ENCODE measurements around the gene RAB18.
"Not testable (repeated sequence)": the region's sequence is repeated elsewhere in the genome, so short reads cannot be mapped to it uniquely, and the experiment has no call there.

The RAB18 gene

DNA sequence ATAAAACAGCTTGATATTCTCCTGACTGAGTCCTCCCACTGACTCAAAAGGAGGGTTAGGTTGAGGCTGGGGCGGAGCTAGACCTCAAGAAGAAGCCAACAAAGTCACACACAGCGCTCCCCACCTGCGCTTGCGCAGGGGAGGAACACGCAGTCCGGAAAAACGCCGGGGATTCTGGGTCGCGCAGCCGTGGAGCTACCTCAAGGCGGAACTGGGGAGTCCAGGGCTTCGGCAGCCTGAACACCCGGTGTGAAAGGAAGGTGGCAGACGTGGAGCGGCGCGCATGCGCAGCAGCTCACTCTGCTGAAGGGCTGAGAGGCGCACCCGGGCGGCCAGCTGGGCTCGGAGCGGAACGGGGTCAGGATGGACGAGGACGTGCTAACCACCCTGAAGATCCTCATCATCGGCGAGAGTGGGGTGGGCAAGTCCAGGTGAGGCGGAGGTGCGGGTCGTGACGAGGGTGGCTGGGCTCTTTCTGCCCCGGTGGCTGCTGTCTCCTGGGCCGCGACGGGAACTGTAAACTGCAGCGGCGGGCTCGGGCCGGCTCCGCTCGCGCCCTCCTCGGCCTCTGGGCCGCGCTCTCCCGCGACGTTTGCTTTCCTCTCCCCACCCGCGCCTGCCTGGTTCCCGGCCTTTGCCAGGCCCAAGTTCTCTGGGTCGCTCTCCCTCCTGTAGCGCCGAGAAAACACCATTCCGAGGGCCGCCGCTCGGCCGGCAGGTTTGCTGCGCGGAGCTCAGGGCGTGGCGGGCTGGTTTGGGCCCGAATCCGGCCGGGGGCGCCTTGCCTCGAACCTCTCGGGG lies at the start of gene RAB18:
TSS of gene RAB18 (plus strand) at position 298 of the 801 bp plus-strand sequence. CDS start at position 364, 66 bp downstream.
- peak; percentile 97 to 98 for DNase-seq

DNA sequence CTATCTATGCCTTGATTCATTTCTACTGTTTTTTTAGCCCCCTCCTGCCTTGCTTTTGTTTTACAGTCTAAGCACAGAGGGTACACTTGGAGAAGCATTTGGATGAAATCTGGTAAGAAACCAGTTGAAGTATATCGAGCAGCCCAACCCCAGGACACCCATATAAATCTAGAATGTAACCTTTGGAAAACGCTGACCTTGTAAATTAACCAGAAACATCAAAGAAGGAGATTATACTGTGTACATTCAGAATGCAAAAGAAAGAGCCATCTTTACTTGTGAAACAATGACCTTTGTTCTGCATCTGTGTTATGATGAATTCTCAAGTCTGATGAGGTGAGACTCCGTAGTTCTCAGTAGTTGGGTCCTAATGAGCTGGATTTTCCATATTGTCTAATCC lies 49.3 kb upstream of the RAB18 start:
- no peak for DNase-seq

DNA sequence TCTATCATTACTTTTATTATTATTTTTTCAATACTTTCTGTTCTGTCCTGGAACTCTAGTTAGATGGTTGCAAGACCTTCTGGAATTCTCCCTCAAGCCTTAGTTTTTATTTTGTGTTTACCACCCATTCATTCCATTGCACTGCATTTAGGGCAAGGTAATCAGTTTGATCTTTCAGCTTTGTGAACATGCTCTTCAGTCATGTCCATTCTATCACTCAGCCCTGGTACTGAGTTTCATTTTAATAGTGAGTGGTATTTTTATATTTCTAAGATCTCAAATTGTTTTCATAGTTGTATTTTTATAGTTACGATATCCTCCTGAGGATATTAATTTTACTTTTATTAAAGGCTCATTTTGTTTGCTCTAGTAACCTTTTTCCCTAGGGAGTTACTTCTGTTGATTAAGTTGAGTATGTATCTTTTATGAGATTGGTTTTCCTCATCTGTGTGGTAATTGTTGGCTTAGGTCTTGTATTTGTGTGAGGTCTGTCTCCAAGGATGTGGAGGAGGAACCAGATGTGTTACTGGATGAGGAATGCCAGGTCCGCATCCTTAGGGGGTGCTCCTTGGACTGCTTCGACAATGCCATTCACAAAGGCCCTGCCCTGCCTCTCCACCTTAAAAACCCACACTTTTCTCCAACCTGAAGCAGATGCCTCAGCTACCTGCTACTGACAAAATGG lies 46.7 kb upstream of the RAB18 start:
- no peak for DNase-seq

DNA sequence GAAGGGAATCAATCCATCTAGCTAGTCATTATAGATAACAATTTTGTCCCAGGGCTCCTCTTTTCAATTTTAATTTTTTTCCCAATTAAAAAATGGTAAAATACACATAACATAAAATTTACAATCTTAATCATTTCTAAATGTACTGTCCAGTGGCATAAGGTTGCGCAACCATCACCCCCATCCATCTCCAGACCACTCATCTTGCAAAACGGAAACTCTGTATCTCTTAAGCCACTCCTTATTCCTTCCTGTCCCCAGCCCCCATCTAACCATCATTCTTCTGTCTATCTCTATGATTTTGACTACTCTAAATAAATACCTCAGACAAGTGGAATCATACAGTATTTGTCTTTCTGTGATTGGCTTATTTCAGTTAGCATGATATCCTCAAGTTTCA lies 46.1 kb upstream of the RAB18 start:
- no peak for DNase-seq

DNA sequence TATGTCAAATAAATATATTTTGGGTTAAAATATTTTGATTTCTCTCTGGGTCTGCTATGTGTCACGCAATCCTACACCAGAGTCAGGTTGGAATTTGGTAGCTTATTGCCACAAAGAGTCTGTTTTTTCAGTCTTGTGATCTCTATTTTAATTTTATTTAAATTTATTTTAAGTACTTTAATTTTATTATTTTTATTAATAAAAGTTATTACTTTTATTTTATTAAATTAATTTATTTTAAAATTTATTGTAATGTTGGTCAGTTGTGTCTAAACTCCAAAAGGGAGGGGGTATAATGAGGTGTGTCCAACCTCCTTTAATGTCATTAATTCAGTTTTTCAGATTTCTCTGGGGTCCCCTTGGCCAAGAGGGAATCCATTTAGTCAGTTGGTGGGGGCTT lies 42.8 kb upstream of the RAB18 start:
- no peak for DNase-seq

DNA sequence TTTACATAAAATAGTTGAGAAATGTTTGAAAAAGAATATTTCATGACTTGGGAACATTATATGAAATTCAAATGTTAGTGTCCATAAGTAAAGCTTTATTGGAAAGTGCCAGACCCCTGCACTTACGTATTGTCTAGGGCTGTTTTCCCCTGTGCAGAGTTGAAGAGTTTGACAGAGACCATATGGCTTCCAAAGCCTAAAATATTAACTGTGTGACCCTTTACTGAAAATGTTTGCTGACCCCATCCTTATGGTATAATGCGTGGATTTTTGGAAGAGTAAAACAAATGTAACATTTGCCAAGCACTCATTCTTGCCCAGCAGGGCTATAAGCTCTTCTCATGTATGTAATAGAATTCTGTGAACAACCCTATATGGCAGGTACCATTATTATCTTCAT lies 40.1 kb upstream of the RAB18 start:
- DNase-seq: no peak

DNA sequence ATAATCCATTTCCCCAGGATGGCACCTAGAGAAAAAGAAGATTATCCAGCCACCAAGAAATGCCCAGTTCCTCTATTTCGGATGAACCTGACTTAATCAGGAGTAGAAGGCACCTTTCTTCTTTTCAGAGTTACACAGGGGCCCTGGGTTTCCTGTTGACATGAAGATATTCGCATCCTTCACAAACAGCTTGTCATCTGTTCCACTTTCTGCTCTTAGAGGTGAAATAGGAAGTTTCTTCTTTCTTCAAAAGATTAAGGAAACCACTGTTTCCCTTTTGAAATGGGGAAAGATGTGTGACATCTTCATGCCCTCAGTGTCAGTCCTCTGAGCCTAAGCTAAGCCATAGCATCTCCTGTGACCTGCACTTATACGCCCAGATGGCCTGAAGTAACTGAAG lies 39.1 kb upstream of the RAB18 start:
- DNase-seq: no peak

DNA sequence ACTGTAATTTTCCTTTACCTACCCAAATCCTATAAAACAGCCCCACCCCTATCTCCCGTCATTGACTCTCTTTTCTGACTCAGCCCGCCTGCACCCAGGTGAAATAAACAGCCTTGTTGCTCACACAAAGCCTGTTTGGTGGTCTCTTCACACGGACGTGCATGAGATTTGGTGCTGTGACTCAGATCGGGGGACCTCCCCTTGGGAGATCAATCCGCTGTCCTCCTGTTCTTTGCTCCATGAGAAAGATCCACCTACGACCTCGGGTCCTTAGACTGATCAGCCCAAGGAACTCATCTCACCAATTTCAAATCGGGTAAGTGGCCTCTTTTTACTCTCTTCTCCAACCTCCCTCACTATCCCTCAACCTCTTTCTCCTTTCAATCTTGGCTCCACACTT lies 38.5 kb upstream of the RAB18 start:
- DNase-seq: not testable (repeated sequence)

DNA sequence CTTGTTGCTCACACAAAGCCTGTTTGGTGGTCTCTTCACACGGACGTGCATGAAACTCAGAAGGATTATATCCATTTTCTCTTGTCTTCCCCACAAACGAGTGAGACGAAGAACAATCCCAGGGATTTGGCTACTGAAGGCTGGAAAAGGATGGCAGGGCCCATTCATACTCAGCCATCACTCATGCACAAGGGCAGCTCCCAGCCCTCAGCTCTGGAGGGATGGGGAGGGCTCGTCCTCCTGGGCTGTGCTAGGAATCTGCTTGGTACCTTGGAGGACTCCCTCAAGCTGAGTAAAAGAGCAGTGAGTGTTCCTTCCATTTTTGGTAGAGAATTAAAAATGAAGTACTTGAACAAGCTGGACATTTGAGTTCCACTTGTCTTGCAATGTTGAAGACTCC lies 33.2 kb upstream of the RAB18 start:
- no peak for DNase-seq

DNA sequence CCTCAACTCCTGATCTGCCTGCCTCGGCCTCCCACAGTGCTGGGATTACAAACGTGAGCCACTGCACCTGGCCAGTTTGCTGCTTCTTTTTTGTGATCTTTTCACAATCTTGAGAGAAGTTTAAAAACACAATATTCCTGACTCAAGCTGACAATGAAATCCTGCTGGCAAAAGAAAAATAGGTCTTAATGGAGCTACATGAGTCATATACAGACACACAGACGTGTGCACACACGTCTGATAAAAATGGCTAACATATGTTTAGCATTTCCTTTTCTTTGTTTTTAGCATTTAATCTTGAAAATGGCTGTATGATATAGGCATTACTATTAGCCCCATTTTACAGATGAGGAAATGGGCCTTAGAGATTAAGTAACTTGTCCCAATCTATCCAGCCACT lies 29.4 kb upstream of the RAB18 start:
- no peak for DNase-seq

DNA sequence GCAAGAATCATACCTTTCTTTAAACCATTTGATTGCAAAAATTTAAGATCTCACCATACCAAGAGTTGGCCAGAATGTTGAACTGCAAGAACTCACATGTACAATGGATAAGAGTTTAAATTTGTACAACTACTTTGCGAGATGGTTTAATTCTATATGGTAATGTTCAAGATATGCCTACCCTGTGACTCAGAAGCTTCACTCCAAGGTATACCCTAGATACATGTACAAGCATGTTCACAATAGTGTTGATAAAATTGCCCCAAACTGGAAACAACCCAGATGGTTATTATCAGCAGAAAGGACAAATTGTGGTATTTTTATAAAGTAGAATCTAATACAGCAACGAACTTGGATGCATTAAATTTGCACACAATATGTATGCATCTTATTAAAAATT lies 25.1 kb upstream of the RAB18 start:
- no peak for DNase-seq

DNA sequence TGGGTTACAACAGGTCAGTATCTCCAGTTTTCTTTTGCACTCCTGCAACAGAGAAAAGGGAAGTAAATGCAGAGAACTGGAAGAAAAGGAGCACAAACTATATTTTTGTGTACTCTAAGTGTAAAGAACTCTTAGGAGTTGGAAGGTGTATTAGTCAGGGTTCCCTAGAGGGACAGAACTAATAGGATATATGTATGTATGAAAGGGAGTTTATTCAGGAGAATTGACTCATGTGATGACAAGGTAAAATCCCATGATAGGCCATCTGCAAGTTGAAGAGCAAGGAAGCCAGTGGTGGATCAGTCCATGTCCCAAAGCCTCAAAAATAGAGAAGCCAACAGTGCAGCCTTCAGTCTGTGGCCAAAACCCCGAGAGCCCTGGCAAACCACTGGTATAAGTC lies 22.6 kb upstream of the RAB18 start:
- no peak for DNase-seq

DNA sequence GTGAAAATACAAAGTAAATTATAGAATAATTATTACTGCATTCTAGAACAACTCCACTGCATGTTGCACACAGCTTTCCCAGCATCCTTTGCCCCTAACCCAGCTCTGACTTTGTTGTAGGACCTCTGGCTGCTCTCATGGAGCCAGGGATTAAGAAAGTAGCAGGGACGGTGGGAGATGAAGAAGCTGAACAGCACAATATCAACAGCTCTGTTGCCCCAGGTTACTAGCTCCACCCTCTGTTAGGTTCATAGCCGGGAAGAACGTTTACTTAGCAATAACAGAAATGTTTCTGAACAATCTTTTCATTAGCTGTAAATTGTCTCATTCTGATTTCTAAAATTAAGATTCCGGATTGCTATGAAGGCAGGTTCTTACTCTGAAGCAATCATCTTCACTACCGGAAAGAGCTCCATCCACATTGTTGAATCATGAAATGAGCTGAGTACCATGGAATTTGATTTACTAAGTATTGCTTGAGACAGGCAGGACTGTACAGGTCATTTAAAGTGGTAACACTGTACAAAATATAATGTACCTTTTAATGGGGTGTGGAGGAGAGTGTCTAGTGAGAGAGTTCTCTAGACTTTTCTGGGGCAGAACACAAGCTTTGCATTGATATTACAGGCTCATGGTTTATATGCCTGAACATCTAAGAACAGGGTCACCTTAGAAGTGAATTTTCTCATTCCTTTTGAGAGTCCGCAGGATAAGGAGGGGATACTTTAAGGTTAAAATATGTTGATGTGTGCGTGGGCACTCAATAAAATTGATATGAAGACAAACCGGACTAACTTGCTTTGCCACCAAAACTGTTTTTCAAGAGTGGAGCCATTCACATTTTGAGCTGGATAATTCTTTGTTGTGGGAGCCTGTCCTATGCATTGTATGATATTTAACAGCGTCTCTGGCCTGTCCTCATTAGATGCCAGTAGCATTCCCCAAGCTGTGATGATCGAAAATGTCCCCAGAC lies 20.8 kb upstream of the RAB18 start:
- no peak for DNase-seq

DNA sequence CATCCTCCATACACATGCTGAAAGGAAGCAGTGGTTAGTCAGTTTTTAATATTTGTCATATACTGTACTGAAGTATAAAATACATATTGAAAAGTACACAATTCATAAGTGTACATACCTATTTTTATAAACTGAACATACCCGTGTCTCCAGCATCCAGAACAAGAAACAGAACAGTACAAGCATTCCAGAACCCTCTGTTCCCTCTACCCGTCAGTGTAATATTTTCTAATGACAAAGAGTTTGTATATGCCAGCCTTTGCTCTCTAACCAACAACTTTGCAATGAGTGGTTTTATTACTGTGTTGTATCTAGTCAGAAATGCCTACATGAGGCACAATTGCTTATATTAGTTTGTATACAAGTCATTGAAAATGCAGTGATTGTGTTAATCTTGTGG lies 18.7 kb upstream of the RAB18 start:
- no peak for DNase-seq

DNA sequence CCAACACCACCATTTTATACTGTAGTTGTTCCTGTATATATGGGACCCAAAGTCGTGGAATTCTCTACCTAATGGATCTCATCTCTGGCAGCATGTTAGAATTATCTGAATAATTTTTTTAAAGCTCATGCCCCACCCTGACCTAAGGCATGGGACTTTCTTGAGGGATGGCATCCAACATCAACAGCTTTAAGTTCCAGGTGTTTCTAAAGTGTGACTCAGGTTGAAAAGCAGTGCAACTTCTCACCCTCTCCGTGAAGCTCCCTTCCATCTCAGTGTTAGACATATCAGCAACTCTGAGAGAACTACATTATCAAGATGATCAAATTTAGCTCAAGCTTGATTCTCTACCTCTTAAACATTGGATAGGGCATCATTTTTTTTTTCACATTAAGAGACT lies 18.1 kb upstream of the RAB18 start:
- DNase-seq: no peak

DNA sequence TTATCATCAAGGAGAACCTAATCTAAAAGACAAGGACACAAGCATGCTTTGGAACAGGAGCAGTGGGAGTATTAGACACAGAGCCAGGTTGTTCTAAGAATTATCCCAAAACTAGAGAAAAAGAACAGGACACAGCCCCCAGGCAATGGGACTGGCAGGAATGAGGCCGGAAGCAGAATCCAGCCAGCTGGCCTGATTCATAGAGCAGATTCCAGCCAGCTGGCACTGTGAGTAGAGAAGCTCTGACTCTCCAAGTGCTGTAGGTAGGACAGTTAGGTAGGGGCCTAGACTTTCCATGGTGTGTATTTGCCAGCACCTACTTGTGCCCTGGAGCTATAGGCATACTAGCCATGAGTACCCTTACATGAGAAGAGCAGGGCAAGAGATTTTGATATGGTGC lies 13.3 kb upstream of the RAB18 start:
- no peak for DNase-seq

DNA sequence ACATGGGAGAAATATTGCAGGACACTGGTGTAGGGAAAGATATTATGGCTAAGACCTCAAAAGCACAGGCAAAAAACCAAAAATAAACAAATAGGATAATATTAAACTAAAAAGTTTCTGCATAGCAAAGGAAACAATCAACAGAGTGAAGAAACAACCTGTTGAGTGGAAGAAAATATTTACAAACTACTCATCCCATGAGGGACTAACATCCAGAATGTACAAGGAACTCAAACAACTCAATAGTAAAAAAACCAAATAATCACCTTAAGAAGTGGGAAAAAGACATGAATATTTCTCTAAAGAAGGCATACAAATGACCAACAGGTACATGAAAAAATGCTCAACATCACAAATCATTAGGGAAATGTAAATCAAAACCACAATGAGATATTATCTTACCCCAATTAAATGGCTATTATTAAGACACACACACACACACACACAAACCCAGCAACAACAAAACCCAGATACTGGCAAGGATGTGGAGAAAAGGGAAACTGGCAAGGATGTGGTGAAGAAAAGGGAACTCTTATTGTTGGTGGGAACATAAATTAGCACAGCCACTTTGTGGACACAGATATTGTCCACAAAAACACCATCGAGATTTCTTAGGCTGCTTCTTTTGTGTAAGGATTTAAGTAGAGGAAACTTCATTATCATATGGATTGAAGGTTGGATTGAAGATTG lies 9.8 kb upstream of the RAB18 start:
- DNase-seq: no peak

DNA sequence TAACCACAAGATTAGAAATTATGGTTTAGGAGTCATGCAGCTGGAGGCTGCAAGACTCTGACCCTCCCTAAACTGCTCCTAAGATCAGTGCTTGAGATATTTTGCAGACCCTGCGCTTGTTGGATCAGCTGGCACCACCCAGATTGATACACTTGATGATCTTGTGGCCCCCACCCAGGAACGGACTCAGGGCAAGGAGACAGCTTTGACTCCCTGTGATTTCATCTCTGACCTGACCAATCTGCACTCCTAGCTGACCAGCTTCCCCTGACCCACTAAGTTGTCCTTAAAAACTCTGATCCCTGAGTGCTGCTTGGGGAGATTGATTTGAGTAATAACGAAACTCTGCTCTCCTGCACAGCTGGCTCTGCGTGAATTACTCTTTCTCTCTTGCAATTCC lies 8.0 kb upstream of the RAB18 start:
- no peak for DNase-seq

DNA sequence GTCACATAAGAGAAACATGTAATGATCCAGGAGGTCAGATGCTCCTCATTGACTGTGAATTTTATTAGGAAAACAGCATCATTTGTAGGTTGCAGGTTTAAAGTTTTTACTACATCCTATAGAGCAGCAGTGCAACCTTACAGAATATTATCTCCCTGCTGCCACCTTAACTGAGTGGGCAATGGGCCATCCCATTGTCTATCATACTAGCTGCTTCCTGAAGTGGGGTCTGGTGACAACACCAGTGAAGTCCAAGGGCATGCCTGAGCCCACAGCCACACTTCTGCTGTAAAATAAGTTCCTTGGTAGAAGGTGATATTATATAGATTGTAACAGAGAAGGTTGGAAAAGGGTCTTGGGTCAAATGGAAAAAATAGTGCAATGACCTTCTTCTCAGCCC lies 4.0 kb upstream of the RAB18 start:
- DNase-seq: no peak

DNA sequence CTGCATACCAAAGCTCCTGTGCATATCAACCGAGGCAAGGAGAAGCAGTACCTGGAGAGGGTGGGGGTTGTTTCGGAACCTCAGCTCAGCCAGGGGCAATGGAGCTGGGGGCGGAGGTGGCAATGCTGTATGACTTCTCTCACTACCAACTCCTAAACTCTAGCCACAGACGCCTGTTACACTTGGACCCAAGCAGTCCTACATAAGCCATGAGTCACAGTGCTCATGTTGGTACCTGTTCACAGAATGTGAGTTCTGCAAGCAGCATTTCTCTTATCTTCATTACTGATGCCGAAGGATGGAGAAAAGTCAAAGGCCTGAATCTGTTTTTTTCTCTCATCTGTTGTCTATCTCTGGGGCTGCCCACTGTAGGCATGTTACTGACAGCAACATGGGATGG lies 3.2 kb upstream of the RAB18 start:
- no peak for DNase-seq

DNA sequence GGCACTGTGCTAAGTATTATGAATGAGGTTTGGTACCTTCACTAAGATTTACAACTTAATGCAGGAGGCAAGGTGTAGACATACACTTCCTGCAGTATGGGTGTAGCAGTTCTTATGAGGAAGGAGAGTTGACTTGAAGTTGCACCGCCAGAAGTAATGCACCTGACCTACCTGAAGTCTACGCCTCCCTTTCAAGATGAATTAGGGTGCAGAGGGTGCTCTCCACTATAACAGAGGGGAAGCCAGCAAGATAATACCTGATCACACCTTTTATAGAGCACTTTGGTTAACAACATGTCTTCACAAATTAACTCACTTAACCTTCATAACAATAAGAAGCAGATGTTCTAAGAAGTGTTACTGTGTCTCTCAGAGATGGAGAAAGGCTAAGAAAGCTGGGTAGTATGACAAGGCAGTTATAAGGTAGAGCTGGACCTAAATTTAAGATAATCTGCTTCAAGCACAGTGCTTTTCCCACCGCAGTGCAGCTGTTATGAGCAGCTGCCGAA lies 552 bp upstream of the RAB18 start:
- no peak for DNase-seq

DNA sequence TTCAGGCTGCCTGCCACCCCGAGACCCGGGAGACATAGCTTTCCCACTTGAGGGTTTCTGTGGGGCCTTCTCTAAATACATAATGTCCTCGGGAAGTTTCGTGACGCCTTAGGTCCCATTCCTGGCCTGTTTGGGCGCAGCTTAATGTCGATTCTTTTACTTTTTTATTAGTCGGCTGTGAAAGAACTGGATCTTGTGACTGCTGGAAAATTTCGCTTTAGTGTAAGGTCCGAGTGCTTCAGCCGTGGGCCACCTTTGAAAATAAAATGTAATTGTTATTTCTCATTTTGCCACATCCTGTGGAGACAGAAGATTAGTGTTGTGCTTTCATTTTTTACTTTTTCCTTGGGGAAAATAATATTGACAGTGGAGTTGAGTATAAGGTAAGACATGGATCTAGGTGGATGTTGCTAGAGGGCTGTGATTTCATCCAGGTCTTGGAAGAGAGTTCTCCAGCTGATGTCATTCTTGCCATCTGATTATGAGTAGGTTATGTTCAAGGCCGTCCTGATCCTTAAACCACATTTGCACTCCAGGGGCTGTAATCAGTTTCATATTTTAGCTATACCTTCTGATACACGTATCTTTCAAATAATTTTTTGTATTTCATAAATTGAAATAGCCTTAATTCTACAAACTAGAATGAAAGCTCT lies 830 bp downstream of the RAB18 start:
- no peak for DNase-seq

Measured in stimulated activated CD4-positive, alpha-beta T cell treated with anti-CD3 and anti-CD28 coated beads, Interleukin-2, amount 100 ng/mL, for 24 hours (primary cell).